ENCODE data around the gene TAF12.
A peak's percentile ranks its signal among the peaks of the same experiment; 100 is the strongest.
"Not testable (repeated sequence)": the region's sequence is repeated elsewhere in the genome, so short reads cannot be mapped to it uniquely, and the experiment has no call there.

TAF12 gene

DNA sequence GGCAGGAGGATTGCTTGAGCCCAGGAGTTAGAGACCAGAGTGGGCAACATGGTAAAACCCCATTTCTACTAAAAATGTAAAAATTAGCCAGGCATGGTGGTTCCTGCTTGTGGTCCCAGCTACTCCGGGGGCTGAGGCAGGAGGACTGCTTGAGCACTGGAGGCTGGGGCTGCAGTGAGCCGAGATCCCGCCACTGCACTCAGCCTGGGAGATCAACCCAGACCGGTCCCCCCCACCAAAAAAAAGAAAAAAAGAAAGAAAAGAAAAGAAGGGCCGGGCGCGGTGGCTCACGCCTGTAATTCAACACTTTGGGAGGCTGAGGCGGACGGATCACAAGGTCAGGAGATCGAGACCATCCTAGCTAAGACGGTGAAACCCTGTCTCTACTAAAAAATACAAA, 23.9 kb upstream of the TAF12 start:
- Histone ChIP-seq H3K27me3 (ENCODE audit: control insufficient read depth, insufficient read depth, low read length) (no peaks in the 10 kb centered on the region), H3K27ac (no peak overlapping the region), H3K4me3 (ENCODE audit: low read depth, low read length) (no peak overlapping the region), H3K4me2 (ENCODE audit: low read length) (no peak overlapping the region), H3K9me3 (ENCODE audit: control insufficient read depth, low read length) (no peaks in the 10 kb centered on the region), H3K4me1 (no peaks in the 10 kb centered on the region), H3K36me3 (ENCODE audit: control insufficient read depth, insufficient read depth, low read length) (no peaks in the 10 kb centered on the region), H3K79me2 (peaks cover 2% of the 10 kb centered on the region), H3K9ac (no peak overlapping the region), H2AFZ (no peak overlapping the region)
- no peak for TF ChIP-seq CTCF (IDR thresholded peaks at IDR 0.05)

DNA sequence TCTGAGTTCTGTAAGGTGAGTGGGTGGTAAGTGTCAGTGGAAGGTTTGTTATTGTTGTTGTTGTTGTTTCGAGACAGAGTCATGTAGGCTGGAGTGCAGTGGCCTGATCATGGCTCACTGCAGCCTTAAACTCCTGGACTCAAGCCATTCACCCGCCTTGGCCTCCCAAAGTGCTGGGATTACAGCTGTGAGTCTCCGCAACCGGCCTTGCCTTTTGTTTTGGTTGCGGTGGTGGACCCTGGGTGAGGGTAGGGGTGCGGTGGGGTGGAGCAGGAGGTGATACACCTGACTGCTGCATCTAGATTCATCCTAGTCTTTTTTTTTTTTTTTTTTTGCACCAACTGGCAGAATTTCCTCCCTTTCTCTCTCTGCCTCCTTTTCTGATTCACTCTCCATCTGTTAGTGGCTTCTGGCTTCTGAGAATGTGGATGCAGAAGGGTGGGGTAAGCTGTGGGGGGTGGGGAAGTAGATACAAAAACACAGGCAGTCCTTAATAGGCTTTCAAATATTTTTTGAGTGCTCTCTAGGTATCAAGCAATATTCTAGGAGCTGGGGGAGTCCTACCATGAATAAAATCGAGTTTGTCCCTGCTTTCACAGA, 21.1 kb upstream of the TAF12 start:
- TF ChIP-seq CTCF (IDR thresholded peaks at IDR 0.05), result no peak
- no peaks in the 10 kb centered on the region for H3K9me3 ChIP-seq (ENCODE audit: control insufficient read depth, low read length)
- no peaks in the 10 kb centered on the region for H3K36me3 ChIP-seq (ENCODE audit: control insufficient read depth, insufficient read depth, low read length)
- no peaks in the 10 kb centered on the region for H3K4me1 ChIP-seq
- H3K27ac ChIP-seq, result no peak overlapping the region
- peaks cover 2% of the 10 kb centered on the region for H3K79me2 ChIP-seq
- no peak overlapping the region for H3K9ac ChIP-seq
- H3K4me2 ChIP-seq (ENCODE audit: low read length), result no peak overlapping the region
- no peaks in the 10 kb centered on the region for H3K27me3 ChIP-seq (ENCODE audit: control insufficient read depth, insufficient read depth, low read length)
- H3K4me3 ChIP-seq (ENCODE audit: low read depth, low read length), result no peak overlapping the region
- no peak overlapping the region for H2AFZ ChIP-seq

- Histone ChIP-seq H3K79me2 (no peaks in the 10 kb centered on the region), H3K4me3 (ENCODE audit: low read depth, low read length) (no peak overlapping the region), H3K4me1 (no peaks in the 10 kb centered on the region), H3K36me3 (ENCODE audit: control insufficient read depth, insufficient read depth, low read length) (no peaks in the 10 kb centered on the region), H3K9me3 (ENCODE audit: control insufficient read depth, low read length) (no peaks in the 10 kb centered on the region), H3K4me2 (ENCODE audit: low read length) (no peak overlapping the region), H3K9ac (no peak overlapping the region), H2AFZ (no peak overlapping the region), H3K27ac (no peak overlapping the region), H3K27me3 (ENCODE audit: control insufficient read depth, insufficient read depth, low read length) (no peaks in the 10 kb centered on the region)
- TF ChIP-seq CTCF (IDR thresholded peaks at IDR 0.05), result no peak
Observed at GRCh38 chr1:28656335-28656734, 13.5 kb upstream of the TAF12 start.

DNA sequence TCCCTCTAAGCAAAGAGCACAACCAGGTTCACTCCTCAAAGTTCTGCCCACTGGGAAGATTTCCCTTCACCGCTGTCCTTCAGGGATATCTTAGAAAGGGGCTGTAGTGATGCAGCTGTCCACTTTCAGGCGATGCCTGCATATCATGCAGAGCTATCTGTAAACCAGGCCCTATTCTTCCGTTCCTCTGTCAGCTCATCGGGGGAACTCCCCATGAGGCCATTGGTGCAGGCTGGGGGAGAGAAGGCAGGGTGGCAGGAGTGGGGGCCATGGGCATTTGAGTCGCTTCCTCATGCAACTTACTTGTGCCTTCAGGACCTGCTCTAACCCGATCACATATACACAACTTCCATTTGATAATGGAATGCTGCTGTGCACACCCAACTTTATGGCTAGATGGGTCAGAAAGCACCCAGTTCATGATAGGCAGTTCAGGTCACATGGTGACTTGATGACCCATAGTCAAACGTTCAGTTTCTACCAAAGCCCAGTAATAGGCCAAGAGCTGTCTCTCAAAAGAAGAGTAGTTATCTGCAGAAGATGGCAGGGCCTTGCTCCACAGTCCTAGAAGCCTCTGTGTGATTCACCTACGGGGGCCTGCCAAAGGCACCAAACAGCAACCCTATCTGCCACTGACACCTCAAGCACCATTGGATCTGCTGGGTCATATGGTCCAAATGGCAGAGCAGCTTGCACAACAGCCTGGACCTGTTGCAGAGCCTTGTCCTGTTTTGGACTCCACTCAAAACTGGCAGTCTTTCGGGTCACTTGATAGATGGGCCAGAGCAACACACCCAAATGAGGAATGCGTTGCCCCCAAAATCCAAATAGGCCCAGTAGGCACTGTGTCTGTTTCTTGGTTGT, 12.8 kb upstream of the TAF12 start:
- not testable (repeated sequence) for H3K27me3 ChIP-seq (ENCODE audit: control insufficient read depth, insufficient read depth, low read length); H3K79me2 ChIP-seq; H2AFZ ChIP-seq; H3K4me2 ChIP-seq (ENCODE audit: low read length); H3K27ac ChIP-seq; H3K9me3 ChIP-seq (ENCODE audit: control insufficient read depth, low read length); H3K4me3 ChIP-seq (ENCODE audit: low read depth, low read length); H3K9ac ChIP-seq; H3K36me3 ChIP-seq (ENCODE audit: control insufficient read depth, insufficient read depth, low read length); H3K4me1 ChIP-seq

GRCh38 chr1:28653870-28654269, 11.0 kb upstream of the TAF12 start:
- not testable (repeated sequence) for H3K9ac ChIP-seq; H3K27me3 ChIP-seq (ENCODE audit: control insufficient read depth, insufficient read depth, low read length); H3K9me3 ChIP-seq (ENCODE audit: control insufficient read depth, low read length); H3K4me2 ChIP-seq (ENCODE audit: low read length); H3K36me3 ChIP-seq (ENCODE audit: control insufficient read depth, insufficient read depth, low read length); H3K4me1 ChIP-seq; H3K79me2 ChIP-seq; H3K4me3 ChIP-seq (ENCODE audit: low read depth, low read length); H3K27ac ChIP-seq; H2AFZ ChIP-seq
- TF ChIP-seq CTCF (IDR thresholded peaks at IDR 0.05), result peak; percentile 20

DNA sequence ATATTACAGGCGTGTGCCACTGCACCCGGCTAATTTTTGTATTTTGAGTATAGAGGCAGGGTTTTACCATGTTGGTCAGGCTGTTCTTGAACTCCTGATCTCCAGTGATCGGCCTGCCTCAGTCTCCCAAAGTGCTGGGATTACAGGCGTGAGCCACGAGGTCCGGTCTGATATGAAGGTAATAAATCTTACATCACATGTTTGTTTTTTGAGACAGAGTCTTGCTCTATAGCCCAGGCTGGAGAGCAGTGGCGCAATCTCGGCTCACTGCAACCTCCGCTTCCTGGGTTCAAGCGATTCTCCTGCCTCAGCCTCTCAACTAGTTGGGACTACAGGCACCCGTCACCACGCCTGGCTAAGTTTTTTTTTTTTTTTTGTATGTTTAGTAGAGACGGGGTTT, 10.2 kb upstream of the TAF12 start:
- not testable (repeated sequence) for H3K9ac ChIP-seq; H3K4me1 ChIP-seq; H3K79me2 ChIP-seq; H3K27ac ChIP-seq; H3K4me3 ChIP-seq (ENCODE audit: low read depth, low read length); H3K4me2 ChIP-seq (ENCODE audit: low read length); H3K9me3 ChIP-seq (ENCODE audit: control insufficient read depth, low read length); H2AFZ ChIP-seq; H3K36me3 ChIP-seq (ENCODE audit: control insufficient read depth, insufficient read depth, low read length); H3K27me3 ChIP-seq (ENCODE audit: control insufficient read depth, insufficient read depth, low read length)
